Muscle layer of duodenum (tissue), 2 donors: ENCODE results near the gene RFX7.
"Not testable (repeated sequence)": the region's sequence is repeated elsewhere in the genome, so short reads cannot be mapped to it uniquely, and the experiment has no call there.

Source experiments
- H3K27ac ChIP-seq: one replicate; pipeline ENCODE4 v1.7.0; 2013; ENCODE audit warnings: mild to moderate bottlenecking, low read length
- H3K27me3 ChIP-seq: one replicate; pipeline ENCODE4 v1.7.0; 2013; ENCODE audit warnings: low read depth, mild to moderate bottlenecking, control low read depth, low read length
- H3K36me3 ChIP-seq, 2 donors: one replicate each; pipeline ENCODE4 v1.7.0; 2013; ENCODE audit warnings: low read length in 2 of 2, control low read depth in 1 of 2, mild to moderate bottlenecking in 1 of 2; ENCODE audit not compliant: insufficient read depth in 2 of 2, control insufficient read depth in 1 of 2
- H3K4me1 ChIP-seq, 2 donors: one replicate each; pipeline ENCODE4 v1.7.0; 2013; ENCODE audit warnings: low read length in 2 of 2, mild to moderate bottlenecking in 2 of 2, control low read depth in 1 of 2, moderate library complexity in 1 of 2; ENCODE audit not compliant: insufficient read depth in 2 of 2, control insufficient read depth in 1 of 2
- H3K4me3 ChIP-seq, 2 donors: one replicate each; pipeline ENCODE4 v1.7.0; 2013; ENCODE audit warnings: low read length in 2 of 2, low read depth in 1 of 2, mild to moderate bottlenecking in 1 of 2
- H3K9me3 ChIP-seq, 2 donors: one replicate each; pipeline ENCODE4 v1.7.0; 2013; ENCODE audit warnings: low read length in 2 of 2, control low read depth in 1 of 2, mild to moderate bottlenecking in 1 of 2; ENCODE audit not compliant: control insufficient read depth in 1 of 2
- donor health status: healthy.

The RFX7 gene

GRCh38 chr15:56160966-56161365 lies 82.7 kb downstream of the RFX7 start:
- Histone ChIP-seq H3K9me3 (no peaks in the 10 kb centered on the region), H3K36me3 (no peaks in the 10 kb centered on the region), H3K27me3 (no peaks in the 10 kb centered on the region), H3K4me3 (no peak overlapping the region), H3K4me1 (peaks cover 6 to 12% of the 10 kb centered on the region in 2 donors), H3K27ac (no peak overlapping the region)

GRCh38 chr15:56156877-56157276 lies 86.8 kb downstream of the RFX7 start:
- no peak overlapping the region for H3K27ac ChIP-seq
- H3K36me3 ChIP-seq = no peaks in the 10 kb centered on the region
- H3K9me3 ChIP-seq = peaks cover 0 to 2% of the 10 kb centered on the region in 2 donors
- H3K4me1 ChIP-seq = peaks cover 0 to 4% of the 10 kb centered on the region in 2 donors
- no peaks in the 10 kb centered on the region for H3K27me3 ChIP-seq
- H3K4me3 ChIP-seq = no peak overlapping the region

- H3K4me3 ChIP-seq, H3K9me3 ChIP-seq, H3K27ac ChIP-seq, H3K27me3 ChIP-seq, H3K36me3 ChIP-seq, H3K4me1 ChIP-seq: not testable (repeated sequence)
Observed at GRCh38 chr15:56155278-56155677, 88.4 kb downstream of the RFX7 start.

- H3K36me3 ChIP-seq, H3K27ac ChIP-seq, H3K27me3 ChIP-seq, H3K4me1 ChIP-seq, H3K9me3 ChIP-seq, H3K4me3 ChIP-seq: not testable (repeated sequence)
Observed at GRCh38 chr15:56154768-56155167, 88.9 kb downstream of the RFX7 start.

GRCh38 chr15:56150204-56150603 lies 93.5 kb downstream of the RFX7 start:
- Histone ChIP-seq H3K4me3 (no peak overlapping the region), H3K27ac (no peak overlapping the region), H3K4me1 (no peaks in the 10 kb centered on the region), H3K36me3 (peaks cover 0 to 4% of the 10 kb centered on the region in 2 donors), H3K9me3 (no peaks in the 10 kb centered on the region), H3K27me3 (no peaks in the 10 kb centered on the region)

GRCh38 chr15:56148064-56148463 lies 95.6 kb downstream of the RFX7 start:
- H3K4me1 ChIP-seq = peaks cover 0 to 5% of the 10 kb centered on the region in 2 donors
- no peak overlapping the region for H3K4me3 ChIP-seq
- peaks cover 0 to 4% of the 10 kb centered on the region in 2 donors for H3K36me3 ChIP-seq
- H3K9me3 ChIP-seq = no peaks in the 10 kb centered on the region
- H3K27me3 ChIP-seq = no peaks in the 10 kb centered on the region
- H3K27ac ChIP-seq = no peak overlapping the region

- H3K27ac ChIP-seq = no peak overlapping the region
Observed at GRCh38 chr15:56146756-56147155, 96.9 kb downstream of the RFX7 start.

GRCh38 chr15:56128081-56128480 lies 115.6 kb downstream of the RFX7 start:
- Histone ChIP-seq H3K4me1 (no peaks in the 10 kb centered on the region), H3K27me3 (no peaks in the 10 kb centered on the region), H3K27ac (no peak overlapping the region), H3K36me3 (peaks cover 0 to 33% of the 10 kb centered on the region in 2 donors), H3K9me3 (peaks cover 15 to 21% of the 10 kb centered on the region in 2 donors), H3K4me3 (no peak overlapping the region)

More at GRCh38 chr15:56146756-56147155, 96.9 kb downstream of the RFX7 start:
- Histone ChIP-seq H3K36me3 (peaks cover 8 to 16% of the 10 kb centered on the region in 2 donors), H3K27me3 (no peaks in the 10 kb centered on the region), H3K9me3 (no peaks in the 10 kb centered on the region), H3K4me1 (peaks cover 0 to 5% of the 10 kb centered on the region in 2 donors), H3K4me3 (no peak overlapping the region)

GRCh38 chr15:56126409-56126808 lies 117.3 kb downstream of the RFX7 start:
- Histone ChIP-seq H3K27me3 (no peaks in the 10 kb centered on the region), H3K4me3 (peak overlapping the region; percentile 7 to 14), H3K36me3 (peaks cover 6 to 33% of the 10 kb centered on the region in 2 donors), H3K27ac (no peak overlapping the region), H3K9me3 (peaks cover 15 to 21% of the 10 kb centered on the region in 2 donors), H3K4me1 (no peaks in the 10 kb centered on the region)

- Histone ChIP-seq H3K9me3 (peaks cover 10 to 21% of the 10 kb centered on the region in 2 donors), H3K36me3 (peaks cover 6 to 24% of the 10 kb centered on the region in 2 donors)
Observed at GRCh38 chr15:56124391-56124790, 119.3 kb downstream of the RFX7 start.

GRCh38 chr15:56105855-56106254 lies 137.8 kb downstream of the RFX7 start:
- Histone ChIP-seq H3K4me1 (peaks cover 0 to 6% of the 10 kb centered on the region in 2 donors), H3K36me3 (peaks cover 0 to 6% of the 10 kb centered on the region in 2 donors), H3K4me3 (no peak overlapping the region), H3K9me3 (no peaks in the 10 kb centered on the region), H3K27me3 (no peaks in the 10 kb centered on the region), H3K27ac (no peak overlapping the region)

More at GRCh38 chr15:56124391-56124790, 119.3 kb downstream of the RFX7 start:
- no peaks in the 10 kb centered on the region for H3K27me3 ChIP-seq
- no peak overlapping the region for H3K4me3 ChIP-seq
- no peak overlapping the region for H3K27ac ChIP-seq
- no peaks in the 10 kb centered on the region for H3K4me1 ChIP-seq

GRCh38 chr15:56102441-56102840 lies 141.2 kb downstream of the RFX7 start:
- H3K4me3 ChIP-seq = no peak overlapping the region
- no peaks in the 10 kb centered on the region for H3K9me3 ChIP-seq
- H3K4me1 ChIP-seq = peaks cover 0 to 6% of the 10 kb centered on the region in 2 donors
- peaks cover 10% of the 10 kb centered on the region in 2 donors for H3K36me3 ChIP-seq
- H3K27me3 ChIP-seq = no peaks in the 10 kb centered on the region
- no peak overlapping the region for H3K27ac ChIP-seq
